Pons (tissue), 1 donor: ENCODE data around the gene LEO1.
A peak's percentile ranks its signal among the peaks of the same experiment; 100 is the strongest.

Source experiments
- DNase-seq: peaks from one replicate; pipeline ENCODE4 v3.0.0-alpha.2; 2016; ENCODE audit warnings: low spot score

Gene LEO1

DNA sequence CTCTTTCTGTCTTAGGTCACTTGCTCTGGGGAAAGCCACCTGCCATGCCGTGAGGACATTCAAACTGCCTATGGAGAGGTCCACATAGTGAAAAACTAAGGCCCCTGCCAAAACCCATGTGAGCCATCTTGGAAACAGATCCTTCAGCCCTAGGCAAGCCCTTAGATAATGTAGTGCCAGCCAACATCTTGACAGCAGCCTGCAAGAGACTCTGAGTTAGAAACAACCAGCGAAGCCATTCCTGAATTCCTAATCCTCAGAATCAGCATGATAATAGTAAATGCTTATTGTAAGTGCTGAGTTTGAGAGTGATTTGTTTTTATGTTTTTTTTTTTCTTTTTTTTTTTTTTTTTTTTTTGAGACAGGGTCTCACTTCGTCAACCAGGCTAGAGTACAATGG lies 40.6 kb downstream of the LEO1 start:
- no peak for DNase-seq

DNA sequence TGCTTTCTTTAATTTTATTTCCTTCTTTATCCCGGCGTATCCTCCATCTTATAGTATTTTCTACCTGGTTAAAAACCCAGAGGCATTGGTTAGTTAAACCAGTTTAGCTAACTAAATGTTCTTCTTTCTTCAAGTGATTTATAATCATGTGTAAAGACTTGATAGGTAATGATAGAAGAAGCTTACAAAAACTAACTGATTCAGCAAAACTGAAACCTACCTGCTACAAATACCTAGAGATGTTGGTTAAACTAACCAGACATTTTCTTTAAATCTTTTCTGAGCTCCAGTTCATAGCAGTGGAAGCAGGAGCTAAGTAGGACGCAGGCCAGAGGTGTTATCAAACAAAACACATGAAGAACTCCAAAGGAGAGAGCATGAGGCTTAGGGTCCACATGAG lies 44.8 kb downstream of the LEO1 start:
- DNase-seq: no peak

DNA sequence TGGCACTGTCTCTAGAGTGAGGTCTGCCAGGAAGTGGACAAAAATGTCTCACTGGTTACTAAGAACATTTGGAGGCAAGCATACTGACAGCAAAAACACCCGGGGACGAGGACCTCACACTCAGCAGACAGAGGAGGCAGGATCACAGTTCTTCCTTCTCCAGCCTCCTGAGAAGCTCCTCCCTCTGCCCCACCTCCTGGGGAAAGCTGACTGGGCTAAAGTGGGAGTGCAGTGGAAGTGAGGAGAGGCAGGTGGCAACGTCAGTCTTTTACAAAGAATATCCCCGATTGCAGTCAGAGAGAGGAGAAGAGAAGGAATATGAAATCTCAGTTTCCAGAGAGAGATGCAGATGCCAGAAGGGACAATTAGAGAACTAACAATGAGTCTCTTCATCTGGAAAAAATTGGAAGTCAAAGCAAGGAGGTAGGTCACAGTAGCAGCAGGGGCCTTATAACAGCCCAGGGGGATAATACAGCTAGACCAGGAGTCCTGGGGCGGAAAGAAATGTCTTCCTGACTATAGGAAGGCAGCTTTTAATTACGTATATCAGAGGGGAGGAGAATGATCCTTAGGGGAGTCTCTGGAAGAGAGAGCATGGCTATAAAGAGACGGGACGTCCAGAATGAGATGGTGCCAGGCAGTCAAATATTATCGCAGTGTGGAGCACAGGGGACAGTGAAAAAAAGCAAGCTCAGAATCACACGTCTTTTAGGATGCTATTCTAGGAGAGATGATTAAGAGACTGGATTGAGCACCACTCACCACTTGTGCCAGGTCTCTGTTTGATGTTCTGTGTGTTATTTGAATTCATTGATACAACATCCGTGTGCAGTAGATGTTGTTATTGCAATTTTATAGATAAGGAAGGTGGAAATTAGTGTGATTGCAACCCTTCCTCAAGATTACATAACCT lies 47.2 kb downstream of the LEO1 start:
- DNase-seq: peak; percentile 15

DNA sequence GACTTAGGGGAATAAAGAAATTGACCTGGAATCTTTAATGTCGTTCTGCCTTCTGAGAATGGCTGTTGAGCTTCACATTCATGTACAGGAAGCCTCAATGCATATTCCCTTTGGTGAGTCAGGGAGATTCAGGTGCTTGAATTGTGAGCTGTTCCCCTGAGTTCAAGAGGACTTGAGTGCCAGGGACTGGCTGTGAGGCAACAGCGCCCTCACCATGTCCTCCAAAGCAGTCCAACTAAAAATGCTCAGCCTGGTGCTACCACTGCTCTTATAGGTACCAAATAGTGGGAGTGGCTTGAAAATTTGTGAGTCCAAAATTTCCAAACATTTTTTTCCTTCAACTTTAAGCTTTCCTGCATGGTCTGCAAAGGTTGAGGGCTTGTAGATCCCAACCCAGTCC lies 54.1 kb downstream of the LEO1 start:
- no peak for DNase-seq

DNA sequence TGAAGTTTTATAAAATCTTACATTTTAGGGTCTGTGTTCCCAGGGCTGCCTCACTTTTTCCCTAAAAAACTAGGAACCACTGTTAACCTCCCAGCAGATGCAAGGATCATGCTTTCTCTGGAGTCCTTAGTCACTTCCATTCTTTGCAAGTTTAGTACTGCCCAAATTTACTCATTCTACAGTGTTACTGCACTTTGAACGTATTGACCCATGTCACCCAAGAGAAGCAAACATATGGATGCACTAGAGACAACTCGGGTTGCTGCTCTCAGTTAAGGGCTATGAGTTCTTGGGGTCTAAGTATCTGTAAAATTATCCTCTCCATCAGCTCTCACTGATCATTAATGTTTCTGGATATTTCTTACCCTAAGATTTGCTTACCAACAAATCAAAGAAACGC lies 59.0 kb downstream of the LEO1 start:
- no peak for DNase-seq

DNA sequence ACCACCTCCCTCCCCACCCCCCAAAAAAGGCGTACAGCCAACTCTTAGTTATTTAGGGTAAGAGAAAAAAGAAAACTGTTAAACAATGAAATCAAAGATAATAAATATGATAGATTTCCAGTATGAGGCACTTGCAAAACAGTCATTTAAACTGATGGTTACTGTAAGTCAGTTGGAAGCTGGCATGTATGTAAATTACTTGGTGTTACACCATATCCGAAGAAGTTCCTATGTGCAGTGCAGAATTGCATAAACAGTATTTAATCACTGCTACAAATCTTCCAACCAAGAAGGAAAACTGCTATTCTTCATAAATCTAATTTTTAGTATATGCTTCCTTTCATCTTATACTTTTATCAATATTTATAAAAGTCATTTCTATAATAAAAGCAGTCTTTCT lies 62.0 kb downstream of the LEO1 start:
- no peak for DNase-seq

DNA sequence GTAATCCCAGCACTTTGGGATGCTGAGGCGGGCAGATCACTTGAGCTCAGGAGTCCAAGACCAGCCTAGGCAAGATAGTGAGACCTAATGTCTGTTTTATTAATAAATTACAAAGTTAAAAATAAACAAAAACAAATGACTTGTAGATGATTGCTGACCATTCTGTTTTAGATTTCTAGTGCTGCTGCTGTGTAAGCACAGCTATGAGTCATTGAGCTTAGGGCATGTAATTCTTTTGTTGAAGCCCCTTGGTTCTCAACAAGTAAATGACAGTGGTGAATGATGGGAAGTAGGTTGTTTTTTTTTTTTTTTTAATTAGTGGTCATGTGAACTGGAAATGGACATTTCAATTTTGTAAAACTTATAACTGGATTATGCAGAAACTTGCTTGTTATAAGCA lies 63.3 kb downstream of the LEO1 start:
- DNase-seq: no peak

DNA sequence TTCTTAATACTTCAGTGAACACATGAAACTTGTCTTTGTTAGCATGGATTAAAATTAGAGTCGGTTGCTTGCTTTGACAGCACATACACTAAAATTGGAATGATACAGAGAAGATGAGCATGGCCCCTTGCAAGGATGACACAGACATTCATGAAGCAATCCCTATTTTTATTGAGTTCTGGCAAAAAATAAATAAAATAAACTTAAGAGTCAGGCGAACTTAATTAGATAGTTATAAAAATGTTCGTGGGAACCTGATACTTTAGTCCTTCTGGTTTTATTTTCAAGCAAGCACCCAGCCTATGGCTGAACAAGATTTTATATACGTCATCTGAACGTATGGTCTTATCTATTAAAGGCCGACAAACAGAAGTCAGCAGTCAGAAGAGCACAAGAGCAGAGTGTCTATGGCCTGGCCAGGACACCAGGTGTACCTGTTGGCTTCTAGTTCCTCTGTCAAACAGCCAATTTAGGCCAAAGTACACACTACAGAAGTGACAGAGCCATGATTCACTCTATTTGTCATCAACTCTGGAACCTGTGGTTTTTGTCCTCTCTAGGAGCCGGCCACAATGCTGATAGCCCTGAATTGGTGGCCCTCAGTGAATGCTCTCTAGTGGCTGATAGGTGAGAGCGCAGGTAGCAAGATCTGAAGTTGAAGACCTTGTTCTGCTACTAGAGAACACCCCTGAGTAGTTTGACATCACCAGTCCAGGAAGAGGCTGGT lies 64.3 kb downstream of the LEO1 start:
- DNase-seq: no peak

DNA sequence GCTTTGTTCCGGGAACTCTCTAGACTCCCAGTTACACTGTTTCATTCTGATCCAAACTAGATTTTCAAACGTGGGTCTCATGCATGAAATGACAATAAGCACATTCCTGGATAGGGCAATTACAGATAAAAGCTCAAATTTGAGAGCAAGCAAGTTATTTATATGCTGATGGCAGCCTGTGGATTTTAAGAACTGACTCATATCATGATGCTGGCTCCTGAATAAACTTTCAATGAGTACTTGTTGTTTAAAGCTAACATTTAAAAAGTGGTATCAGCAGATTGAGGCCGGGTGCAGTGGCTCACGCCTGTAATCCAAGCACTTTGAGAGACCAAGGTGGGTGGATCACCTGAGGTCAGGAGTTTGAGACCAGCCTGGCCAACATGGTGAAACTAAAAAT lies 66.6 kb downstream of the LEO1 start:
- no peak for DNase-seq

DNA sequence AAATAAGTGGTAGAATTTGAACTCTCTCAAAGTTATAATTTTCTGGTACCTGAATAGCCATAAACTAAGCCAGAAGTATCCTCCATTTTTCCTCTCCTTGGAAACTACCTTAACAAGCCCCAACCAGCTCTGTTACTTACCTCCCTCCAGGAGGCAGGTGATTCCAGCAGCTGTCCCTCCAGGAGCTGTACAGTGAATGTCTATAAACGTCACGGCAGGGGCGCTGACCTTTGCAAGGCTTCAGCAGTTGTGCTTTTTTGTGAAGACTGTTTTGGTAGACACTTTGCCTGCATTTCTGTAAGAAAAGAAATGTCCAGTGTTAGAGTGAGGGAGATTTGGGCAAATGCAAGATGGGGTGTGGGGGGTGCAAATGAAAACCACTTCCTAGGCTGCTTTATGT lies 67.2 kb downstream of the LEO1 start:
- DNase-seq: no peak

DNA sequence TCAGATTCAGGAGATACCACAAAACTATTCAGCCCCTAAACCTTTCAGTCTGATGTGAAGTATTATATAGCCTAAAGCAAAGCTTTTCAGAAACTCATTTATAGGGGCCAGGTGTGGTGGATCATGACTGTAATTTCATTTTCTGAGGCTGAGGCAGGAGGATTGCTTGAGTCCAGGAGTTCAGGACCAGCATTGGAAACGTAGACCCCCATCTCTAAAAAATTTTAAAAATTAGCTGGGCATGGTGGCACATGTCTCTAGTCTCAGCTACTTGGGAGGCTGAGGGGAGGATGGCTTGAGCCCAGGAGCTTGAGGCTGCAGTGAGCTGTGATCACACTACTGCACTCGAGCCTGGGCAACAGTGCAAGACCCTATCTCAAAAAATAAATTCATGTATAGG lies 82.1 kb downstream of the LEO1 start:
- DNase-seq: no peak

DNA sequence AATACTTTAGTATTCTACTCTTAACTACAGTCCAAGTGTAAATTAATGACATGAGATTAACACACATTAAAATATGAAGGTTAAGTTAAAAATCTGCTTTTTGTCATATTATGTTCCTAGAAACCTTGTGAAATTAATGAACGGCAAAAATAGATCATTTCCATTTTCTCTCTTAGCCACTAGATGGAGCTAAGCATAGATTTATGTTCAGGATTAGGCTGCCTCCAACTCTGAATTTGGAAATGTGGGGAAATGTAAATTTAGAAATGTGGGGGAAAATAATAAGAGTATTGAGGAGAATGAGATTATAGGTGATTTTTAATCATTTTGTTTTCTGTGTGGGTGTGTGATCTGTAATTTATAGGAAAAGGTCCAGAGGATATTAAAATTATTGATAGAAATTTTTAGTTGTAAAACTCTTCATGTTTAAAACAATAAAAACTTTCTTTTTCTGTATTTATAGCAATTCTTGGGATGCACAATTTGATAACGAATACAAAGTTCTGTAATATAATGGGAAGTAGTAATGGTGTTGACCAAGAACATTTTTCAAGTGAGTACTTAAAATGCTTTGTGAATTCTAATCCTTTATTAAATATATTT lies 82.9 kb downstream of the LEO1 start:
- peak; percentile 39 for DNase-seq
